BE2C (cell line): ENCODE data around the gene UNKL.
A peak's percentile ranks its signal among the peaks of the same experiment; 100 is the strongest.

Experiments used
- DNase-seq: peaks from one replicate; pipeline ENCODE4 v3.0.0-alpha.2; 2020
- H3K27me3 ChIP-seq: fragments of 250-450 bp; sonication (Bioruptor Pico); 2 replicates; pipeline ENCODE4 v1.5.1; 2020; ENCODE audit warnings: mild to moderate bottlenecking
- H3K36me3 ChIP-seq: fragments of 250-450 bp; sonication (Bioruptor Pico); 2 replicates; pipeline ENCODE4 v1.5.1; 2020; ENCODE audit warnings: mild to moderate bottlenecking
- H3K4me1 ChIP-seq: fragments of 250-450 bp; sonication (Bioruptor Pico); 2 replicates; pipeline ENCODE4 v1.5.1; 2020
- H3K4me3 ChIP-seq: 2 replicates; pipeline ENCODE4 v1.5.1; 2011; ENCODE audit warnings: low read depth, low read length
- H3K9me3 ChIP-seq: fragments of 250-450 bp; sonication (Bioruptor Pico); 2 replicates; pipeline ENCODE4 v1.5.1; 2020
- CTCF ChIP-seq: IDR thresholded peaks from 2 replicates; pipeline ENCODE4 v1.5.1; 2012; ENCODE audit warnings: mild to moderate bottlenecking, low read depth, low read length

UNKL gene

DNA sequence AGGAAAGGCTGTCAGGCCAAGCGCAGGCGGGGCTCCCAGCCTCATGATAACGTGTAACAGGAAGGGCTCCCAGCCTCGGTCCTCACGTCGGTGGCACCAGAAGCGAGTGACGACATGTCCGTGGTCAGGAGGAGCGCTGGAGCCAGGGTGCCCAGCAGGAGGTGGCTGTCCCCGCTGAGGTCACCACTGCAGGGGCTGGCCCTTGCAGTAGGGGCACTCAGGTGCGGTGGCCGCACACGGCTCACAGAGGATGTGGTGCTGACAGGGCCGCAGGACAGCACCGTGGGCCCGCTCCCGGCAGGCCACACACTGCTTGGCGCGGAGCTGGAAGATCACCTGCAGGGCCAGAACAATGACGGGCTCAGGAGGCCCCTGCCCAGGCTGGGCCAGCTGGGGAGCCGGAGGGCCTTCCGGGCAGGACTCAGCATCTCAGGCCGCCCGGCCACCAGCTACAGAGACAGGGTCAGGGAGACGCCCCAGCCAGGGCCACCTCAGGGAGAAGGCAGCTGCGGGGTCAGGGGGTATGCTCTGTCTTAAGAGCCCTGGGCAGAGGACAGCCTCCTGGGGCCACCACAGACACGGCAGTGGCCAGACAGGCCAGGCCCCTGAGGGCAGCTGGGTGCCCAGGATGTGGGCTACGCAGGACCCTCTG lies 48.3 kb downstream of the UNKL start:
- TF ChIP-seq CTCF: no peak
- Histone ChIP-seq H3K36me3 (peaks cover 63% of the 10 kb centered on the region), H3K4me3 (no peak overlapping the region), H3K27me3 (no peaks in the 10 kb centered on the region), H3K4me1 (no peaks in the 10 kb centered on the region), H3K9me3 (no peaks in the 10 kb centered on the region)
- DNase-seq: no peak

- H3K27me3 ChIP-seq: no peaks in the 10 kb centered on the region
- H3K36me3 ChIP-seq: peaks cover 58% of the 10 kb centered on the region
- no peaks in the 10 kb centered on the region for H3K4me1 ChIP-seq
- no peaks in the 10 kb centered on the region for H3K9me3 ChIP-seq
- no peak for DNase-seq
- no peak for TF ChIP-seq CTCF
- H3K4me3 ChIP-seq: no peak overlapping the region
These were observed 50.0 kb downstream of the UNKL start for GRCh38 chr16:1364510-1364909.

GRCh38 chr16:1363501-1364041 lies 50.9 kb downstream of the UNKL start:
- Histone ChIP-seq H3K36me3 (peaks cover 56% of the 10 kb centered on the region), H3K27me3 (no peaks in the 10 kb centered on the region), H3K9me3 (no peaks in the 10 kb centered on the region), H3K4me1 (no peaks in the 10 kb centered on the region), H3K4me3 (no peak overlapping the region)
- TF ChIP-seq CTCF: peak; percentile 82
- DNase-seq: peak; percentile 80

DNA sequence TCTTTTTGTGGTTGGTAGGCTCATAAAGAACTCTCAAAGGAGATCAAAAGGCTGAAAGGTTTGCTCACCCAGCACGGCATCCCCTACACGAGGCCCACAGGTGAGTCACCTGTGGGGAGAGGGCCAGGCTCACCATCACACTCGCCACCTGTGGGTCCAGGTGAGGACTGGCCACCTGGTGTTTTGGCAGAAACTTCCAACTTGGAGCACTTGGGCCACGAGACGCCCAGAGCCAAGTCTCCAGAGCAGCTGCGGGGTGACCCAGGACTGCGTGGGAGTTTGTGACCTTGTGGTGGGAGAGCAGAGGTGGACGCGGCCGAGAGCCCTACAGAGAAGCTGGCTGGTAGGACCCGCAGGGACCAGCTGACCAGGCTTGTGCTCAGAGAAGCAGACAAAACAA lies 51.7 kb downstream of the UNKL start:
- no peak for TF ChIP-seq CTCF
- DNase-seq: no peak
- no peaks in the 10 kb centered on the region for H3K9me3 ChIP-seq
- peaks cover 54% of the 10 kb centered on the region for H3K36me3 ChIP-seq
- H3K27me3 ChIP-seq: no peaks in the 10 kb centered on the region
- no peaks in the 10 kb centered on the region for H3K4me1 ChIP-seq
- no peak overlapping the region for H3K4me3 ChIP-seq

DNA sequence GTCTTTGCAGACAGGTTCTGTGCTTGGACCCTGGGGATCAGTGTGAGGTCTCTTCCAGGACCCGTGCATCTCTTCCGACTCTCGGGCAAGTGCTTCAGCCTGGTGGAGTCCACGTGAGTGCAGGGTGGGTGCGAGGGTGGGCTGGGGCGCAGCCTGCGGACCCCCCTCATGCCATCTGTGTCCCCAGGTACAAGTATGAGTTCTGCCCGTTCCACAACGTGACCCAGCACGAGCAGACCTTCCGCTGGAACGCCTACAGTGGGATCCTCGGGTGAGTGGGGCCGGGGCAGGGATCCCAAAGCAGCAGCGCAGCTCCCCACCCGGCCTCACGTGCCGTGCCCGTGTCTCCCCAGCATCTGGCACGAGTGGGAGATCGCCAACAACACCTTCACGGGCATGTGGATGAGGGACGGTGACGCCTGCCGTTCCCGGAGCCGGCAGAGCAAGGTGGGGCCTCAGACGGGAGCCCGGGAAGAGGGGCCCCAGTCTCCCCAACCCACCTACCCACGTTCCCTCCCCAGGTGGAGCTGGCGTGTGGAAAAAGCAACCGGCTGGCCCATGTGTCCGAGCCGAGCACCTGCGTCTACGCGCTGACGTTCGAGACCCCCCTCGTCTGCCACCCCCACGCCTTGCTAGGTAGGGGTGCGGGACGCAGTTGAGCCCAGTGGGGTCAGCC lies 52.7 kb downstream of the UNKL start:
- Histone ChIP-seq H3K4me1 (no peaks in the 10 kb centered on the region), H3K27me3 (no peaks in the 10 kb centered on the region), H3K9me3 (no peaks in the 10 kb centered on the region), H3K36me3 (peaks cover 53% of the 10 kb centered on the region), H3K4me3 (no peak overlapping the region)
- no peak for DNase-seq
- no peak for TF ChIP-seq CTCF
